Fibroblast of villous mesenchyme (primary cell): Measurements from ENCODE around the gene ENO4. TPM values are rescaled to one million over a fixed set of nuclear protein-coding genes. Genes with fewer than 3 reads are reported as not detected.

Source experiments
- DNase-seq: peaks from one replicate; pipeline ENCODE4 v3.0.0-alpha.2; 2010; ENCODE audit warnings: low read depth
- H3K4me3 ChIP-seq: 2 replicates; pipeline ENCODE4 v1.5.1; 2011; ENCODE audit warnings: low read depth, mild to moderate bottlenecking, low read length
- CTCF ChIP-seq: IDR thresholded peaks from 2 replicates; pipeline ENCODE4 v1.5.1; 2012; ENCODE audit warnings: low read depth, mild to moderate bottlenecking, low read length; ENCODE audit not compliant: insufficient read depth
- total RNA-seq: library from RNA; depleted of rRNA; stranded (reverse); fragments of >200 nt; gene quantifications from 2 replicates; pipeline ENCODE4 v1.2.3, GENCODE V29; 2012

ENO4 gene
- total RNA-seq, 1 donor = not detected

GRCh38 chr10:116907245-116907987 lies 58.1 kb downstream of the ENO4 start:
- no peak overlapping the region for H3K4me3 ChIP-seq
- DNase-seq = no peak
- TF ChIP-seq CTCF = no peak

GRCh38 chr10:116909307-116909706 lies 60.0 kb downstream of the ENO4 start:
- no peak for DNase-seq
- TF ChIP-seq CTCF = no peak
- H3K4me3 ChIP-seq = no peak overlapping the region

GRCh38 chr10:116910910-116911309 lies 61.6 kb downstream of the ENO4 start:
- H3K4me3 ChIP-seq = no peak overlapping the region
- DNase-seq = peak; percentile 4
- no peak for TF ChIP-seq CTCF

GRCh38 chr10:116912162-116912561 lies 62.9 kb downstream of the ENO4 start:
- no peak overlapping the region for H3K4me3 ChIP-seq
- DNase-seq = no peak
- no peak for TF ChIP-seq CTCF

GRCh38 chr10:116913695-116914094 lies 64.4 kb downstream of the ENO4 start:
- no peak for TF ChIP-seq CTCF
- no peak for DNase-seq
- no peak overlapping the region for H3K4me3 ChIP-seq

- H3K4me3 ChIP-seq = no peak overlapping the region
- DNase-seq = no peak
- no peak for TF ChIP-seq CTCF
Observed at GRCh38 chr10:116915340-116915739, 66.0 kb downstream of the ENO4 start.

- no peak overlapping the region for H3K4me3 ChIP-seq
- no peak for TF ChIP-seq CTCF
- no peak for DNase-seq
Observed at GRCh38 chr10:116917481-116917880, 68.2 kb downstream of the ENO4 start.
